PC-9 (cell line): ENCODE data around the gene PDZD4. TPM values are rescaled to one million over a fixed set of nuclear protein-coding genes. Genes with fewer than 3 reads are reported as not detected.

Experiments
- BruUV-seq: library from RNA; stranded (reverse); fragments of 400-500 nt; replicated peaks from 2 replicates; lab custom pipeline; 2021; lab: Mats Ljungman, UMichigan
- CTCF ChIA-PET: fragments of 300-600 bp; sonication (Branson Sonifier 250); formaldehyde crosslinking; loops from one replicate; lab custom pipeline; 2022; ENCODE audit warnings: antibody characterized with exemption; lab: Charles Lee
- POLR2A ChIA-PET: fragments of 300-600 bp; sonication (Branson Sonifier 250); formaldehyde crosslinking; loops from one replicate; lab custom pipeline; 2022; ENCODE audit warnings: antibody characterized with exemption; ENCODE audit not compliant: unreplicated experiment; lab: Charles Lee
- DNase-seq, 2 experiments: peaks; one replicate each; pipeline versions ENCODE4 v3.0.0 to v3.0.0-alpha.2; 2015 to 2022; ENCODE audit warnings: mixed read lengths in 1 of 2
- H2AFZ ChIP-seq: fragments of 200-600 bp; sonication (generic); 2 replicates; pipeline ENCODE4 v1.8.1; 2017; ENCODE audit warnings: antibody characterized with exemption
- H3F3A ChIP-seq: fragments of 200-600 bp; sonication (generic); 2 replicates; pipeline ENCODE4 v1.8.1; 2017; ENCODE audit warnings: antibody characterized with exemption, mild to moderate bottlenecking, low read depth; ENCODE audit not compliant: insufficient read depth
- H3K27ac ChIP-seq: fragments of 200-600 bp; sonication (generic); 2 replicates; pipeline ENCODE4 v1.6.1; 2016; ENCODE audit warnings: mixed run types
- H3K27me3 ChIP-seq: fragments of 200-600 bp; sonication (generic); 2 replicates; pipeline ENCODE4 v1.6.1; 2016; ENCODE audit warnings: low read depth, mixed run types; ENCODE audit not compliant: insufficient read depth
- H3K36me3 ChIP-seq: fragments of 200-600 bp; sonication (generic); 2 replicates; pipeline ENCODE4 v1.6.1; 2016; ENCODE audit warnings: low read depth, mixed run types
- H3K4me1 ChIP-seq: fragments of 200-600 bp; sonication (generic); replicated peaks from 2 replicates; pipeline ENCODE4 v1.6.1; 2016; ENCODE audit warnings: mixed run types; ENCODE audit not compliant: insufficient read depth
- H3K4me2 ChIP-seq: fragments of 200-600 bp; sonication (generic); 2 replicates; pipeline ENCODE4 v1.6.1; 2017; ENCODE audit warnings: mixed run types
- H3K4me3 ChIP-seq: fragments of 200-600 bp; sonication (generic); 2 replicates; pipeline ENCODE4 v1.6.1; 2016; ENCODE audit warnings: mixed run types
- H3K79me2 ChIP-seq: fragments of 200-600 bp; sonication (generic); 2 replicates; pipeline ENCODE4 v1.6.1; 2017; ENCODE audit warnings: low read depth, mixed run types
- H3K9me2 ChIP-seq: fragments of 200-600 bp; sonication (generic); 2 replicates; pipeline ENCODE4 v1.8.1; 2017; ENCODE audit warnings: mild to moderate bottlenecking; ENCODE audit not compliant: insufficient read depth
- H3K9me3 ChIP-seq: fragments of 200-600 bp; sonication (generic); 2 replicates; pipeline ENCODE4 v1.8.1; 2016; ENCODE audit warnings: low read depth; ENCODE audit not compliant: insufficient read depth
- H4K20me1 ChIP-seq: fragments of 200-600 bp; sonication (generic); 2 replicates; pipeline ENCODE4 v1.8.1; 2017; ENCODE audit not compliant: insufficient read depth
- EZH2 ChIP-seq: fragments of 200-600 bp; sonication (generic); IDR thresholded peaks from 2 replicates; pipeline ENCODE4 v1.8.0; 2017; ENCODE audit warnings: antibody characterized with exemption, low read depth
- intact Hi-C: fragments of 100-400 bp; cut with micrococcal nuclease; formaldehyde crosslinking; loops from one replicate; pipeline ENCODE4 v1.10.0; 2022; ENCODE audit not compliant: unreplicated experiment
- total RNA-seq: library from RNA; stranded (reverse); gene quantifications from 2 replicates; pipeline ENCODE4 v1.2.3, GENCODE V29; 2021
- TF ChIP-seq, protein P1 (sequence below): fragments of 200-600 bp; sonication (generic); conservative IDR thresholded peaks from 2 replicates; pipeline ENCODE4 v1.6.1; 2017; ENCODE audit warnings: mixed run types, antibody characterized with exemption, mild to moderate bottlenecking, moderate library complexity

PDZD4 gene
- total RNA-seq, 1 experiment from 2014 or later, result 0.17 TPM

DNA sequence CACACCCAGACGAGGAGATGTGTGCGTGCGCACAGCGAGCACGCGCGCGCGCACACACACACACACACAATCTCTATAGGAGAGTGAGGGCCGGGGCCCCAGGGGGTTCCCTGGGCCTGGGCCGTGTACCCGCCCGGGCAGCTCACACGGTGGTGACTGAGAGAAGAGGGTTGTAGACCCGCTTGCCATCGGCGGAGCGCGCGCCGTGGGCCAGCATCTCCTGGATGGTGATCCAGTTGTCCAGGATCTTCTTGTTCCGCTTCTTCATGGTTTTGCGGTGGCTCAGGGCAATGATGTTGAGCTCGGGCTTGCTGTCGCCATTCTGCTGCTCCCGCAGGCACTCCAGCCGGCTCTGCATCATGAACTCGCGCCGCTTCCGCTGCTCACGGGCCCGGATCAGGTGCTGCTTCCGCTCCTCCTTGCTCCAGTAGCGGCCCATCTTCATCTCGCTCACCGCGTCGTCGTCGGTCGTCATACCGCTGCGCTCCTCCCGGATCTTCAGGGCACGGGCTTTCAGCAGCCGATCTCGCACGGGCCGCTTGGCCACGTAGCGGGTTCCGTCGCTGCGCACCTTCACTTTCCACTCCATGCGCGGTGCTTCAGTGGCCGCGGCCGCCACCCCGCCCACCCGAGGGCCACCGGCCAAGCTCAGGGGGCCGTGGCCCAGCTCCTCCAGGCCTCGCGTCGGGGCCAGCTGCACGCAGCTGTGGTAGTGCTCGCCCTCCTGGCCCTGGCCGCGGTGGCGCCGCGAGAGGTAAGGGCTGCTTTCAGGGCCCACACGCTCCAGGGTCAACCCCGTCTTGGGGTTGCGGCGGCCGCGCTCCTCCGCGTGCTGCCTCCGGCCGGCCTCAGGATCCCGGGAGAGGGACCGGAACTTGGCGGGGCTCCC, 26.9 kb downstream of the PDZD4 start:
- H3K36me3 ChIP-seq, result no peaks in the 10 kb centered on the region
- no peak overlapping the region for H3K4me3 ChIP-seq
- H3K9me3 ChIP-seq, result no peaks in the 10 kb centered on the region
- POLR2A ChIA-PET, result no interaction called here
- BruUV-seq, result no TSS peak
- no peaks in the 10 kb centered on the region for H3K79me2 ChIP-seq
- TF ChIP-seq, protein P1, sequence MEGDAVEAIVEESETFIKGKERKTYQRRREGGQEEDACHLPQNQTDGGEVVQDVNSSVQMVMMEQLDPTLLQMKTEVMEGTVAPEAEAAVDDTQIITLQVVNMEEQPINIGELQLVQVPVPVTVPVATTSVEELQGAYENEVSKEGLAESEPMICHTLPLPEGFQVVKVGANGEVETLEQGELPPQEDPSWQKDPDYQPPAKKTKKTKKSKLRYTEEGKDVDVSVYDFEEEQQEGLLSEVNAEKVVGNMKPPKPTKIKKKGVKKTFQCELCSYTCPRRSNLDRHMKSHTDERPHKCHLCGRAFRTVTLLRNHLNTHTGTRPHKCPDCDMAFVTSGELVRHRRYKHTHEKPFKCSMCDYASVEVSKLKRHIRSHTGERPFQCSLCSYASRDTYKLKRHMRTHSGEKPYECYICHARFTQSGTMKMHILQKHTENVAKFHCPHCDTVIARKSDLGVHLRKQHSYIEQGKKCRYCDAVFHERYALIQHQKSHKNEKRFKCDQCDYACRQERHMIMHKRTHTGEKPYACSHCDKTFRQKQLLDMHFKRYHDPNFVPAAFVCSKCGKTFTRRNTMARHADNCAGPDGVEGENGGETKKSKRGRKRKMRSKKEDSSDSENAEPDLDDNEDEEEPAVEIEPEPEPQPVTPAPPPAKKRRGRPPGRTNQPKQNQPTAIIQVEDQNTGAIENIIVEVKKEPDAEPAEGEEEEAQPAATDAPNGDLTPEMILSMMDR, result no peak
- TF ChIP-seq EZH2, result no peak
- CTCF ChIA-PET, result no interaction called here
- no peak overlapping the region for H3K27ac ChIP-seq
- no peaks in the 10 kb centered on the region for H3K4me1 ChIP-seq
- intact Hi-C loops, result no loop called here
- H4K20me1 ChIP-seq, result no peaks in the 10 kb centered on the region
- H3K4me2 ChIP-seq, result no peak overlapping the region
- no peak overlapping the region for H2AFZ ChIP-seq
- 0 out of 2 replicates have a peak, but pooled peaks cover under 1% of the 10 kb centered on the region for H3K27me3 ChIP-seq
- H3K9me2 ChIP-seq, result no peaks in the 10 kb centered on the region
- H3F3A ChIP-seq, result peaks cover 5% of the 10 kb centered on the region; the same call in 1 of the 2 replicates
- no peak for DNase-seq

DNA sequence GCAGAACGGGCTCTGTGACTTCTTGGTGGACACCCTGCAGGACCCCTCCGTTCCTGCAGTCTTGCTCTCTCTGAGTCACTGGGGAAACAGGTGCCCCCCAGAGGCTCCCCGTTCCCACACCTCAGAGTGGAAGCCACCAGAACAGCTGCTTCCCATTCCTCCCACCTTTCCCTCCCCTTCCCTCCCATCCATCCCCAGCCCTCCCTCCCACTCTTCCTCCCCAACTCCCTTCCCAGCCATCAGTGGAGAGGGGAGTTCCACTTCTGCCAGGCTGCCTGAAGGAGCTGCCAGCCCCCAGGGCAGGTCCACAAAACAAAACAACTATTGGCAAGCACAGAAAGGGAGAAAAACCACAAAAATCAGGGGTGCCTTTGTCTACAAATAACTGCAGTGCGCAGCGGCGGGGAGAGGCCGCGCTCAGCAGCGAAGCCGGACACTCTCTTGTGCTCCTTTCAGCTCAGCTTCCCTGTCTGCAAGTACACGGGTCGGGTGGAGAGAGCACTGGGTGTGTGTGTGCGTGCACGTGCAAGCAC, 27.8 kb downstream of the PDZD4 start:
- Histone ChIP-seq H3K27ac (no peak overlapping the region), H3K4me3 (no peak overlapping the region), H3K9me3 (no peaks in the 10 kb centered on the region), H4K20me1 (no peaks in the 10 kb centered on the region), H3K4me1 (no peaks in the 10 kb centered on the region), H3K36me3 (no peaks in the 10 kb centered on the region), H3K9me2 (no peaks in the 10 kb centered on the region), H2AFZ (no peak overlapping the region), H3F3A (peaks cover 5% of the 10 kb centered on the region; the same call in 1 of the 2 replicates), H3K79me2 (no peaks in the 10 kb centered on the region), H3K4me2 (no peak overlapping the region), H3K27me3 (no peaks in the 10 kb centered on the region)
- intact Hi-C loops, result no loop called here
- DNase-seq, result no peak
- BruUV-seq, result no TSS peak
- TF ChIP-seq, protein P1, result no peak
- no peak for TF ChIP-seq EZH2
- ChIA-PET POLR2A (no interaction called here), CTCF (no interaction called here)

DNA sequence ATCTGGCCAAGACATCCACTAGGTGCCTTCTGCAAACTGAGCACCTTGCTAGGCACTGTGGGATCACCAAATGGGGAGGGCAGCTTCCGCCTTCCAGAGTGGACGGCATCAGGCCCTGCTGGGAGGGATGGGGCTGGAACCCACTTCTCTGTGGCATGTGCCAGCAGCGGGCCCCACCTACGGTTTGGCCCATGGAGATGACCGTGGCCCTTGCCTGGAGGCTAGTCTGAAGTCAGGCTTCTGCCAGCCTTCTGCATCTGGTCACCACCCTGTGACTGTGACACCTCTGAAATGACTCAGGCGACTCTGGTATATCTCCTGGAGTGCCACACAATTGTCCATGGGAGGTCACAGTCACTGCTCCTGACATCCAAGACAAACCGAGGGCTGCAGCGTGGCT, 28.7 kb downstream of the PDZD4 start:
- no peak overlapping the region for H3K4me2 ChIP-seq
- no TSS peak for BruUV-seq
- H3K36me3 ChIP-seq, result no peaks in the 10 kb centered on the region
- no peak overlapping the region for H3K27ac ChIP-seq
- no peak overlapping the region for H3K4me3 ChIP-seq
- H3K4me1 ChIP-seq, result no peaks in the 10 kb centered on the region
- TF ChIP-seq, protein P1, result no peak
- no peak for TF ChIP-seq EZH2
- no peaks in the 10 kb centered on the region for H3K9me3 ChIP-seq
- ChIA-PET POLR2A (no interaction called here), CTCF (interaction anchor here (0.6 kb wide), 2 partner anchors 17 to 149 kb away, joined by 3 read pairs; no protein-coding TSS in a partner anchor)
- no peaks in the 10 kb centered on the region for H3K9me2 ChIP-seq
- DNase-seq, result peak; percentile 33 to 47
- no peak overlapping the region for H2AFZ ChIP-seq
- H3F3A ChIP-seq, result peaks cover 5% of the 10 kb centered on the region; the same call in 1 of the 2 replicates
- intact Hi-C loops, result no loop called here
- 0 out of 2 replicates have a peak, but pooled peaks cover under 1% of the 10 kb centered on the region for H3K79me2 ChIP-seq
- no peaks in the 10 kb centered on the region for H3K27me3 ChIP-seq
- H4K20me1 ChIP-seq, result no peaks in the 10 kb centered on the region
